ENCODE data around the gene FAM210A.
"Not testable (repeated sequence)": the region's sequence is repeated elsewhere in the genome, so short reads cannot be mapped to it uniquely, and the experiment has no call there.

The FAM210A gene, protein sequence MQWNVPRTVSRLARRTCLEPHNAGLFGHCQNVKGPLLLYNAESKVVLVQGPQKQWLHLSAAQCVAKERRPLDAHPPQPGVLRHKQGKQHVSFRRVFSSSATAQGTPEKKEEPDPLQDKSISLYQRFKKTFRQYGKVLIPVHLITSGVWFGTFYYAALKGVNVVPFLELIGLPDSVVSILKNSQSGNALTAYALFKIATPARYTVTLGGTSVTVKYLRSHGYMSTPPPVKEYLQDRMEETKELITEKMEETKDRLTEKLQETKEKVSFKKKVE

GRCh38 chr18:13726232-13726971 is at the start of gene FAM210A, which contains the start of gene RNMT:
Gene FAM210A, minus strand, starts transcription at chr18:13726558. Its CDS starts 44,481 bp downstream, at chr18:13682077.
Gene RNMT, plus strand, starts transcription at chr18:13726673. Its CDS starts 4,845 bp downstream, at chr18:13731518.
- H3K4me3 ChIP-seq (ENCODE audit: low read depth, low read length): peak within 1 kb of the TSS; percentile 94

- no peak overlapping the region for H3K4me3 ChIP-seq (ENCODE audit: low read depth, low read length)
Observed at GRCh38 chr18:13775058-13775457, 48.7 kb upstream of the FAM210A start.

- no peak overlapping the region for H3K4me3 ChIP-seq (ENCODE audit: low read depth, low read length)
Observed at GRCh38 chr18:13762690-13763439, 36.5 kb upstream of the FAM210A start.

DNA sequence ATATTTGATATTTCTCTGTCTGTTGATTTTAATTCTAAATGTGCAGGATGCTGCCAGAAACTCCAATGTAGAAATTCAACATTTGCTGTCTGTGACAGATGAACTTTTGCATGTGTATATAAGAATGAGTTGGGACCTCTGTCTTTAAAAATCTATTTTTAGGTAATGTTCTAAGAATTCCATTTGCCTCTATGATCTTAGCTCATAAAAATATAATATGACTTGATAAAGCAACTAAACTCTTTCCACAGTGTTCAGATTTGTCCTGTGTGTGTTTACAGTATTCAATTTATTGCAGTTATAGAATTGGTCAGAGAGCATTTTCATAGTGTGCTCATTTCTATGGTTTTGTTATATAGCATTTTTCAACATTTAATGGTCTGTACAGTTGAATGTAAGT is 33.7 kb upstream of the FAM210A start:
- no peak overlapping the region for H3K4me3 ChIP-seq (ENCODE audit: low read depth, low read length)

GRCh38 chr18:13758622-13759021 is 32.3 kb upstream of the FAM210A start:
- no peak overlapping the region for H3K4me3 ChIP-seq (ENCODE audit: low read depth, low read length)

DNA sequence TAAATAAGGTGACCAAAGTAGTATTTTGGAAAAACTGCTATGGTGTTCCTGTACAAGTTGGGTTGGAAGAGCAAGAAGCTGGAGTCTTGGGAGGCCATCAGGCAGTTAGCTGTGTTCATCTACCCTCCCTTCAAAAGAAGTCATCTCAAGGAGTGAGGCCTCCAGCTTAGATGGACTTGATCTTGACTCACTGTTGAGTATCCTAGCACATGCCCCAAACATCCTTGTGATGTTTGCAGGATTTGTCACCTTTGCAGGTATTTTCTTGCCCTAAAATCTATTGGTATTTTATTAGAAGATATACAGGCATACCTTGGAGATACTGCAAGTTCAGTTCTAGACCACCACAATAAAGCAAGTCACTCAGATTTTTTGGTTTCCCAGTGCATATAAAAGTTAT is 30.3 kb upstream of the FAM210A start:
- H3K4me3 ChIP-seq (ENCODE audit: low read depth, low read length): no peak overlapping the region

DNA sequence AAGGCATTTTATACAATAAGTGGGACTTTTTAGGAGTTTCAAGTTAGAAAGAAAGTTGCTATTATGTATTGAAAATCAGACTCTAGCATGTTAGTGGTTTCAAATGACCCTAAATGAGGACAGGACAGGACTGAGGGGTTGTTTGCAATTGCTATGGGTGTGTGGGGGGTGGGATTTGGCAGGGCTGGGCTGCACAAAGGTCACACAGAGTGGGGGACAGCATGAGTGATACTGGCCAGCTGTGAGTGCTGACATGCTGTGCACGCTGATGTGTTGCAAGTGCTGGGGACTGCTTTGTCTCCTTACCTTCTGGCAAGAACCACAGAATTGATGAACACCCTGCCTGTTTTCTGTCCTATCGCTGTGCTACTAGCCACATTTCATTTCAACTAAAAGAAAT is 29.9 kb upstream of the FAM210A start:
- H3K4me3 ChIP-seq (ENCODE audit: low read depth, low read length): no peak overlapping the region

- not testable (repeated sequence) for H3K4me3 ChIP-seq (ENCODE audit: low read depth, low read length)
Observed at GRCh38 chr18:13751599-13751998, 25.2 kb upstream of the FAM210A start.

DNA sequence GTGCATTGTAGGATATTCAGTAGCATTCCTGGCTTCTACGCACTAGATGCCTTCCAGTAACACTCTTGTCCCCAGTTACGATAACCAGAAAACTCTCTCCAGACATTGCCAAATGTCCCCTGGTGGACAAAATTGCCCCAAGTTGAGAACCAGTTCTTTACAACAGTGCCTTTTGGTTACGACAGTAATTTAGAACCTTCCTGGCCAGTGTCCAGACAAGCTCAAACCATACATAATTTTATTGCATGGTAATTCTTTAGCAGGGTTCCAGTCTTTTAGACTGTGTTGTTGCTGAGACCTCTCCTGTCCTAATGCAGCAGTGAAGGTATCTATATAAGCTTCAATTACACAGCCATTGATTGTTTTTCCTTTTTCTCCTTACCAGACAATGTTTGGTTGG is 20.3 kb upstream of the FAM210A start:
- no peak overlapping the region for H3K4me3 ChIP-seq (ENCODE audit: low read depth, low read length)

GRCh38 chr18:13745696-13746095 is 19.3 kb upstream of the FAM210A start:
- H3K4me3 ChIP-seq (ENCODE audit: low read depth, low read length): no peak overlapping the region

- no peak overlapping the region for H3K4me3 ChIP-seq (ENCODE audit: low read depth, low read length)
Observed at GRCh38 chr18:13735681-13736080, 9.3 kb upstream of the FAM210A start.

GRCh38 chr18:13730481-13730880 is 4.1 kb upstream of the FAM210A start:
- H3K4me3 ChIP-seq (ENCODE audit: low read depth, low read length): no peak overlapping the region

- peak overlapping the region; percentile 94 for H3K4me3 ChIP-seq (ENCODE audit: low read depth, low read length)
Observed at GRCh38 chr18:13726972-13727331, 594 bp upstream of the FAM210A start.

- peak overlapping the region; percentile 94 for H3K4me3 ChIP-seq (ENCODE audit: low read depth, low read length)
Observed at GRCh38 chr18:13725566-13726231, 659 bp downstream of the FAM210A start.

GRCh38 chr18:13720847-13721246 is 5.5 kb downstream of the FAM210A start:
- H3K4me3 ChIP-seq (ENCODE audit: low read depth, low read length): no peak overlapping the region

DNA sequence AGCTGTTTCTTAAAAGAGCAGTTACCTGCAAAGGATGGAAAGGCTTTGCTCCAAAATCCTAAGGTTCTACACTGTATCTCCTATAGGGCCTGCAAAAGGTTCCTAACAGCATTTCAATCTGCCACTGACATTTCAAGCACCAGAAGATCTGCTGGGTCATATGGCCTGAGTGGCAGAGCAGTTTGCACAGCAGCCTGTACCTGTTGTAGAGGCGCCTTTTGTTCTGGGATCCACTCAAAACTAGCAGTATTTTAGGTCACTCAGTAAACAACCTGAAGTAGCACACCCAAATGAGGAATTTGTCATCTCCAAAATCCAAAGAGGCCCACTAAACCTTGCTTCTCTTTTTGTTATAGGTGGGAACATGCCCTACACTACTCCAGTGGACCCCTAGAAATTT is 6.2 kb downstream of the FAM210A start:
- H3K4me3 ChIP-seq (ENCODE audit: low read depth, low read length): no peak overlapping the region

- H3K4me3 ChIP-seq (ENCODE audit: low read depth, low read length): no peak overlapping the region
Observed at GRCh38 chr18:13716916-13717315, 9.4 kb downstream of the FAM210A start.

DNA sequence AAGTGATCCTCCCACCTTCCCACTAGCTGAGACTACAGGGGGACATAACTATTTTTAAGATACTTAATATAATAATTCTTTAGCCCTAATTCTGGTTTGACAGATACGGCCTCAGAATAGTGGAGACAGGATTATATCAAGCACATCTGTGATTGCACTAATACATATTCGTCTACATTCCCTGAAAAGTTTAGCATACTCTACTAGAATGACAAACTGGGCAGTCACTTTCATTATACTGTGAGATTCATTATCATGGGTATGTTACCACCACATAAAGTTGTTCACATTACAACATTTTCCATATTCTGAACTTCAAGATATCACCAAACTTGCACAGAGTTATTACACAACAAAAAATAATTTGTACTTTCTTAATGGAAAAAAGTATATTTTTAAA is 11.0 kb downstream of the FAM210A start:
- no peak overlapping the region for H3K4me3 ChIP-seq (ENCODE audit: low read depth, low read length)

- H3K4me3 ChIP-seq (ENCODE audit: low read depth, low read length): no peak overlapping the region
Observed at GRCh38 chr18:13713455-13714055, 12.8 kb downstream of the FAM210A start.

GRCh38 chr18:13712400-13713131 is 13.8 kb downstream of the FAM210A start:
- no peak overlapping the region for H3K4me3 ChIP-seq (ENCODE audit: low read depth, low read length)
